ENCODE data around the gene EPHA1.
A peak's percentile ranks its signal among the peaks of the same experiment; 100 is the strongest.

The EPHA1 gene

GRCh38 chr7:143408686-143409561, at the start of gene EPHA1:
TSS of gene EPHA1 (minus strand) at chr7:143408856. CDS start at chr7:143408805, 51 bp downstream.
- DNase-seq = peak; percentile 36

DNA sequence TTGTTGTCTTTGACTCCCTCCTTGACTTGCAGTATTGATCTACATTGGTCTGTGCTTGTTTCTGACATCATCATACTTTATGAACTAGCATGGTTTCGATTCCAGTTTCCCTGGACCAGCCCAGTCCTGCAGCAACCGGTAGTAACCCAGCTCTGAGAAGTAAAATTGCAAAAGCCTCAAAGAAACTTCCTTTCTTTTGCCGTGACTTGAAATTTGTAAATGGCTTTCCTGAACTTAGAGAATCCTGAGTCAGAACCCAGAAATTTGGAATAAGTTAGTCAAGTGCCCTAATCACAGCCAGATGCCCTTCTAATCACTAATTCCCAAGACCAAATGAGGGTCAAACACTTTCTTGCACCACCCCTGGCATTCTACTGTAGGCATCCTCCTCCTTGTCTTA, 49.6 kb upstream of the EPHA1 start:
- no peak for DNase-seq

DNA sequence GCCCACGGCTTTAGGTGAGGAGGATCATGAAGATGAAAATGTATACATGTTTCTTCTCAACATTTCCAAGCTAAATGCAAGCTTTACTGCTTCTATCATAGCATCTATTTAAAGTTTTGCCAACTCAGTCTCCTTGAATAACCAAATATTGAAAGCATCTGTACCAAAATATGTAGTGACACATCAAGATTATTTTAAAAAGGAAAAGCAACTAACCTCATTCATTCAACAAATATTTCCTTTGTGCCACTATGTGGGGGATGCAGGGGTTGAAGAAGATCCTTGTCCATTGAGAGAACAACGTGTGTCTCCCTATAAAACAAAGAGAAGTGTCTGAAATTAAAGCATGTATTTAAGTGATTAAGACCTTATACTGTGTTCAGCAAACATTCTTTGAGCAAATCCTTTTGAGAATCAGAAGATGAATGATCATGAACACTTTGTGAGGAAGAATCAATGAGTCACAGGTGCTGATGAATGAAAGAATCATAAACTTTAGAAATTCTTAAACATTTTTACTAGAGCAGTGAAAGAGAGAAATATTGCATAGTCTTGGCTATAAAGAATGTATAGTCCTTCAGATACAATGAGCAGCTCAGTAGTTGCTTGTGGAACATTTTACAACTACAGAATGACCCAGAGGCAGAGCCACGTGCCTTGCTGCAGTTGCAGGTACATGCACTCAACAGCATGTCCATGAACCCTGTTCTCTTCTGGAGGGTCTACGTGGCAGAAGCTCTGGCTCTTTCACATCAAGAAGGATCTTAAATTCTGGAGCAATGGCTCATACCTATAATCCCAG, 48.5 kb upstream of the EPHA1 start:
- no peak for DNase-seq

DNA sequence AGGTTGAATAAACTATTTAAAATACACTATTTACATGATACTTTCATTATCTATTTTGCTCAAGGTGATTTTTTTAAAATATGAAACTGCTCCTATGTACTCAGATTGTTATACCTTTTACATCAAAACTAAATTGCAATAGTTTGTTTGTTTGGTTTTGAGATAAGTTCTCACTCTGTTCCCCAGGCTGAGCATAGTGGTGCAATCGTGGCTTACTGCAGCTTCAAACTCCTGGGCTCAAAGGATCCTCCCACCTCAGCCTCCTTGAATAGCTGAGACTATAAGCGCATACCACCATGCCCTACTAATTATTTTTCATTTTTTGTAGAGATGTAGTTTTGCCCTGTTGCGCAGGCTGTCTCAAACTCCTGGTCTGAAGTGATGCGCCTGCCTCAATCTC, 47.3 kb upstream of the EPHA1 start:
- no peak for DNase-seq

DNA sequence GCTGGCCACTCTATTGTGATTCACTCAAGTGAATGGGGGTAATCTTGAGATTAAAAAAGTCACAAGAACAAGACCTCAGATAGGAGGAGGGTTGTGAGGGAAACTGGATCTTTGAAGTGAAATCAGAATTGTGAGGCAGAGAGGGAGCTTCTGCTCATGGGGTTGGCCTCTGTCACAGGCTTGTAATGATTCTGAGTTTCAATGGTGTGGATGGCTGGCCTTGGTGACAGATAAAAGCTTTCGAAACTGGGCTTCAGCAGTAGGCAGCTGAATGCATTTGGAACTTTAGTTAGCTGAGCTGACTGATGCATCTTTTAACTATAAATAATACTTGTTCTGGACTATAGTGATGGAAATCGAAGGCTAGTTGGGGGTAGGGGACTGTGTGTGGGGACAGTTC, 46.8 kb upstream of the EPHA1 start:
- no peak for DNase-seq

- no peak for DNase-seq
These were observed 45.5 kb upstream of the EPHA1 start for GRCh38 chr7:143454091-143454680.

GRCh38 chr7:143452495-143452894, 43.8 kb upstream of the EPHA1 start:
- no peak for DNase-seq

GRCh38 chr7:143451746-143452145, 43.1 kb upstream of the EPHA1 start:
- no peak for DNase-seq

DNA sequence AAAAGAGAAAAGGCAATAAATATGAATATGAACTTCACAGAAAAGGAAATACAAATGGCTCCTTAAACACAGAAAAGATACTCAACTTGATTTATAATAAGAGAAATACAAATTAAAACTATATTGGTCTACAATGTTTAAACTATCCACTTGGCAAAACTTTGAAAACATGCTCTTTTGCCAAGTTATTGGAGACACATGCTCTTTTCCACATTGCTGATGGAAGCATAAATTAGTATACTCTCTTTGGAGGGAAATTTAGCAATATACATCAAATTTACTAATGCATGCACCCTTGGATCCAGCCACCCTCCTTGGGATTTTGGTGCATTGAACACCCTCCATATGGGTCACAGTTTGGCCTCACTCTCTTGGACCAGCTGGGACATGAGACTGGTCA, 42.5 kb upstream of the EPHA1 start:
- DNase-seq = no peak

DNA sequence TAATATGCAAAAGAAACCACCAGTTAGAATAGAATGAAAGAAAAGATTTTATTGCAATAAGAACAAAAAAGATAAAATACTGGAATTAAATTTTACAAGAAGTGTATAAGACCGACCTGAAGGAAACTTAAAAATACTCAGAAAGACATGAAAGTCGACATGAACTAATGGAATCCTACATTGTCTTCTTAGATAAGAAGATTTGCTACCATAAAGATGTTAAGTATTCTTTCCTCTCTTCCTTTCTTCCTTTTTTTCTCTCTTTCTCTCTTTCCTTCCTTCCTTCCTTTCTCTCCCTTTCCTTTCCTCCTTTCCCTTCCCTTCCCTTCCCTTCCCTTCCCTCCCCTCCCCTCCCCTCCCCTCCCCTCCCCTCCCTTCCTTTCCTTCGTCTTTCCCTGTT, 41.1 kb upstream of the EPHA1 start:
- DNase-seq = no peak

- DNase-seq = no peak
These were observed 39.8 kb upstream of the EPHA1 start for GRCh38 chr7:143448429-143448828.

DNA sequence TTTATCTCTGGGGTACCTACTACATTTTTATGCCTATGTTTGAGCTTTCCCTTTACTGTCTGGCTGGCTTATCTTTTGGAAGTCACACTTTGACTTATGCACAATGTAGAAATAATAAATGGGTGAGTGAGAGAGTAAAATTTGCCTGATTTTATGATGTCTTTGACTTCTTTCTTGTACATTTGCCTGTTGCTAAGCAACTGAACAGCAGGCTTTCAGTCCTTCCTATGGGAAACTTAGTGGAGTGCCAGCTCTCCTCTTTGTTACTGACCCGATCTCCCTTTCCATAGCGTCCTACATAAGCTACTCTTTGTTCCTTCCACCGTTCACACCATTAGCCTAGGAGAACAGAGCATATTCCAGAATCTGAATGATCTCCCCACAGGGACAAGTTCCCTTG, 38.8 kb upstream of the EPHA1 start:
- no peak for DNase-seq

- no peak for DNase-seq
These were observed 36.1 kb upstream of the EPHA1 start for GRCh38 chr7:143444785-143445184.

GRCh38 chr7:143444063-143444782, 35.6 kb upstream of the EPHA1 start:
- no peak for DNase-seq

GRCh38 chr7:143443153-143443552, 34.5 kb upstream of the EPHA1 start, which contains the start of gene TAS2R60:
TSS of gene TAS2R60 (plus strand) at chr7:143443453. CDS start at chr7:143443453, 0 bp downstream.
- DNase-seq = no peak

DNA sequence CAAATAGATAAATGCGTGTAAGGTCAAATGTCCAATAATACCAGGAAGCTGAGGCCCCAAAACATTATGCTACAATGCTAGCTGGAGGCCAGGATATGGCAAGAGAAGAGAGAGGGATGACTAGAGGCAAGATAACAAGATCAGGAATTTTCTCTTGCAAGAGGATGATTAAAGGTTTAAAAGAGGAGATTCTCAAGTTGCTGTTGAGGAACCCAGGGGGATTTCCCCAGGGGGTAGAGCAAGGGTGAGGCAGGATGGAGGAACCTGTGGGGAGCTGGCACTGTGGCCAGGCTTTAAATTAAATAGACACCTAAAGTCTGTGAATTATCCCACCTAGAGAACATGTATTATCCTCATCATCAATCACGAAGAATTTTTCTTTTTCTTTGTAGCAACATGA, 31.2 kb upstream of the EPHA1 start:
- no peak for DNase-seq

GRCh38 chr7:143437578-143437977, 28.9 kb upstream of the EPHA1 start:
- no peak for DNase-seq

- DNase-seq = no peak
These were observed 27.8 kb upstream of the EPHA1 start for GRCh38 chr7:143436325-143436946.

- DNase-seq = no peak
These were observed 26.6 kb upstream of the EPHA1 start for GRCh38 chr7:143435266-143435665.

DNA sequence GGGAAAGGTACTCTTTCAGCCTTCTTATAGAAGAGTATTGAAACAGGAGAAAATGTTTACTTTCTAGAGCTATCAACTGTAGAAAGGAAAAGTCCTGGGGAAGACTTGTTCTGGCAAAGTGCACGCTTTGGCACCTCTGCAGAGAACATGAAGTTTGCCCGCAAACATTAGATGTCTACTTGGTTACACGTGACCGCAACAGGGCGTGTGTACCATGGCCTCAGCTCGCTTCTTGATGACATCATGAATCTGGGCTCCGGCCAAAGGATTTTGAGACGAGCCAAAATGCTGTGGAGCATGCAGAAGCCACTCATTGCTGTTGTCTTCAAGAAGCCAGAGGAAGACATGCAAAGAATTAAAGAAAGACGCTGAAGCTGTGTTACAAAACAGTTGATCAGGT, 26.0 kb upstream of the EPHA1 start:
- no peak for DNase-seq

DNA sequence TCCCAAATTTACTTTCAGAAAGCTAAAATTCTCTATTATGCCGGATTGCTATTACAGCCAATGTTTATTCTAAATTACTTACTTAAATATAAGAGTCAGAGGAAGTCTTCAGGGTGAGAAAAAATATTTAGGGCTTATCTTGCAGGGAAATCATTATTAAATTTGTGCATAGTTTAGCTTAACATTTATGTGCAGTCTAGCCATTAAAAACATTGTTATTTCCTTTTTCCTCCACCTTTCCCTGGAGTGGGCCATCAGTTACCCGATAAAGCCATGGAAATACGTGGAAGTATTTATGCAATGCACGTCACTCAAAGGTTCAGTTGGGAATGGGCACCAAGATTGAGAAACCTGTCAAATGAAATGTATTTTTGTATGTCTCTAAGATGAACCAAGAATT, 25.1 kb upstream of the EPHA1 start:
- DNase-seq = no peak

- no peak for DNase-seq
These were observed 22.5 kb upstream of the EPHA1 start for GRCh38 chr7:143431109-143431508.
